GM12892 (cell line): ENCODE measurements around the gene LOXHD1.

Experiments
- POLR2A ChIP-seq: IDR thresholded peaks from 2 replicates; pipeline ENCODE4 v1.6.1; 2011; ENCODE audit warnings: low read depth, low read length, control low read depth
- POLR2AphosphoS5 ChIP-seq: IDR thresholded peaks from 2 replicates; pipeline ENCODE4 v1.6.1; 2011; ENCODE audit warnings: low read depth, low read length, control low read depth
- TAF1 ChIP-seq: IDR thresholded peaks from 2 replicates; pipeline ENCODE4 v1.6.1; 2011; ENCODE audit warnings: low read depth, mild to moderate bottlenecking, control low read depth, low read length, borderline replicate concordance

- TF ChIP-seq POLR2A: no peak
- TF ChIP-seq POLR2AphosphoS5: no peak
- TF ChIP-seq TAF1: no peak
Observed at GRCh38 chr18:46628206-46628605, 28.8 kb downstream of the LOXHD1 start.
